H9 (cell line): Measurements from ENCODE around the gene CDC16. TPM values are rescaled to one million over a fixed set of nuclear protein-coding genes. Genes with fewer than 3 reads are reported as not detected.

Source experiments
- DNase-seq: peaks from one replicate; pipeline ENCODE4 v3.0.0-alpha.2; 2017
- H2AFZ ChIP-seq: one replicate; pipeline ENCODE4 v1.6.1; 2013; ENCODE audit warnings: mild to moderate bottlenecking, low read length, control low read depth, moderate library complexity
- H2AK5ac ChIP-seq: 2 replicates; pipeline ENCODE4 v1.6.1; 2013; ENCODE audit warnings: low read length, control low read depth, mixed read lengths; ENCODE audit not compliant: insufficient read length
- H2BK120ac ChIP-seq: one replicate; pipeline ENCODE4 v1.6.1; 2013; ENCODE audit warnings: low read depth, mild to moderate bottlenecking, low read length, control low read depth, inconsistent platforms; ENCODE audit not compliant: poor library complexity, severe bottlenecking
- H2BK12ac ChIP-seq: 2 replicates; pipeline ENCODE4 v1.6.1; 2013; ENCODE audit warnings: low read length, control low read depth, mixed read lengths, low read depth; ENCODE audit not compliant: insufficient read length
- H2BK15ac ChIP-seq: 2 replicates; pipeline ENCODE4 v1.6.1; 2013; ENCODE audit warnings: low read depth, low read length, control low read depth
- H2BK20ac ChIP-seq: one replicate; pipeline ENCODE4 v1.6.1; 2013; ENCODE audit warnings: low read depth, mild to moderate bottlenecking, low read length, control low read depth, inconsistent platforms; ENCODE audit not compliant: poor library complexity, severe bottlenecking
- H2BK5ac ChIP-seq: 2 replicates; pipeline ENCODE4 v1.6.1; 2013; ENCODE audit warnings: low read length, control low read depth, mixed read lengths; ENCODE audit not compliant: insufficient read length
- H3K14ac ChIP-seq: 2 replicates; pipeline ENCODE4 v1.6.1; 2013; ENCODE audit warnings: low read length, control low read depth; ENCODE audit not compliant: insufficient read depth
- H3K18ac ChIP-seq: 2 replicates; pipeline ENCODE4 v1.6.1; 2013; ENCODE audit warnings: low read depth, mild to moderate bottlenecking, mixed read lengths, low read length, control low read depth; ENCODE audit not compliant: insufficient read length
- H3K23ac ChIP-seq: 2 replicates; pipeline ENCODE4 v1.6.1; 2013; ENCODE audit warnings: low read length, control low read depth, mixed read lengths, low read depth; ENCODE audit not compliant: insufficient read length
- H3K23me2 ChIP-seq: 2 replicates; pipeline ENCODE4 v1.6.1; 2013; ENCODE audit warnings: low read depth, mild to moderate bottlenecking, mixed read lengths, low read length, control low read depth; ENCODE audit not compliant: insufficient read length, poor library complexity, severe bottlenecking
- H3K27ac ChIP-seq: 2 replicates; pipeline ENCODE4 v1.5.1; 2013; ENCODE audit warnings: low read length, control low read depth, mixed read lengths, low read depth; ENCODE audit not compliant: insufficient read length
- H3K27me3 ChIP-seq: 2 replicates; pipeline ENCODE4 v1.6.1; 2013; ENCODE audit warnings: low read length, control low read depth, inconsistent platforms; ENCODE audit not compliant: insufficient read depth
- H3K4ac ChIP-seq: 2 replicates; pipeline ENCODE4 v1.6.1; 2013; ENCODE audit warnings: low read depth, mild to moderate bottlenecking, control low read depth, inconsistent platforms, low read length, moderate library complexity
- H3K4me1 ChIP-seq: 2 replicates; pipeline ENCODE4 v1.6.1; 2013; ENCODE audit warnings: low read length, control low read depth, inconsistent platforms; ENCODE audit not compliant: insufficient read depth
- H3K4me2 ChIP-seq: 2 replicates; pipeline ENCODE4 v1.6.1; 2013; ENCODE audit warnings: low read length, control low read depth, mixed read lengths; ENCODE audit not compliant: insufficient read length, insufficient read depth
- H3K56ac ChIP-seq: 2 replicates; pipeline ENCODE4 v1.6.1; 2013; ENCODE audit warnings: low read depth, mild to moderate bottlenecking, mixed read lengths, low read length, control low read depth; ENCODE audit not compliant: insufficient read length
- H3K79me1 ChIP-seq: 2 replicates; pipeline ENCODE4 v1.6.1; 2013; ENCODE audit warnings: low read depth, mild to moderate bottlenecking, moderate library complexity, low read length, control low read depth, inconsistent platforms; ENCODE audit not compliant: insufficient read depth, poor library complexity, severe bottlenecking
- H3K79me2 ChIP-seq: 2 replicates; pipeline ENCODE4 v1.6.1; 2013; ENCODE audit warnings: low read length, control low read depth, inconsistent platforms; ENCODE audit not compliant: insufficient read depth
- H3K9ac ChIP-seq: 2 replicates; pipeline ENCODE4 v1.6.1; 2013; ENCODE audit warnings: low read length, control low read depth, mixed read lengths; ENCODE audit not compliant: insufficient read length; ENCODE audit errors: extremely low read depth
- H3K9me3 ChIP-seq: one replicate; pipeline ENCODE4 v1.6.1; 2013; ENCODE audit warnings: low read depth, low read length, inconsistent platforms; ENCODE audit not compliant: control insufficient read depth
- H3T11ph ChIP-seq: one replicate; pipeline ENCODE4 v1.6.1; 2013; ENCODE audit warnings: mild to moderate bottlenecking, low read length, control low read depth, inconsistent platforms
- H4K20me1 ChIP-seq: one replicate; pipeline ENCODE4 v1.6.1; 2013; ENCODE audit not compliant: control insufficient read depth, insufficient read length, insufficient read depth
- H4K5ac ChIP-seq: 2 replicates; pipeline ENCODE4 v1.6.1; 2013; ENCODE audit warnings: low read depth, mild to moderate bottlenecking, mixed read lengths, low read length, control low read depth; ENCODE audit not compliant: insufficient read length
- H4K8ac ChIP-seq: replicated peaks from 2 replicates; pipeline ENCODE4 v1.6.1; 2013; ENCODE audit warnings: low read length, control low read depth, mixed read lengths, low read depth; ENCODE audit not compliant: insufficient read length
- H4K91ac ChIP-seq: 2 replicates; pipeline ENCODE4 v1.6.1; 2013; ENCODE audit warnings: low read depth, mild to moderate bottlenecking, moderate library complexity, mixed read lengths, low read length, control low read depth; ENCODE audit not compliant: insufficient read length
- H3K27ac Mint-ChIP-seq, 3 experiments: 2 replicates in 2 of 3; 3 replicates in 1 of 3; pipeline ENCODE4 v1.8.0; 2020 to 2021; ENCODE audit warnings: mixed read lengths in 3 of 3, mild to moderate bottlenecking in 1 of 3, moderate library complexity in 1 of 3
- H3K27me3 Mint-ChIP-seq: 2 replicates; pipeline ENCODE4 v1.8.0; 2021; ENCODE audit warnings: low read depth, mild to moderate bottlenecking, moderate library complexity, mixed read lengths
- H3K36me3 Mint-ChIP-seq, 3 experiments: 2 replicates in 2 of 3; 3 replicates in 1 of 3; pipeline ENCODE4 v1.8.0; 2020 to 2021; ENCODE audit warnings: low read depth in 3 of 3, mixed read lengths in 3 of 3; ENCODE audit not compliant: insufficient read depth in 1 of 3
- H3K4me1 Mint-ChIP-seq, 2 experiments: 2 replicates each; pipeline ENCODE4 v1.8.0; 2020; ENCODE audit warnings: mixed read lengths in 2 of 2
- H3K4me3 Mint-ChIP-seq, 2 experiments: 2 replicates in 1 of 2; 3 replicates in 1 of 2; pipeline ENCODE4 v1.8.0; 2020 to 2021; ENCODE audit warnings: mild to moderate bottlenecking in 2 of 2, mixed read lengths in 2 of 2, moderate library complexity in 1 of 2
- H3K9me3 Mint-ChIP-seq, 2 experiments: 2 replicates in 1 of 2; 3 replicates in 1 of 2; pipeline ENCODE4 v1.8.0; 2020; ENCODE audit warnings: mild to moderate bottlenecking in 2 of 2, mixed read lengths in 2 of 2, moderate library complexity in 1 of 2
- WGBS: extraction: QIAGEN DNeasy Blood & Tissue Kit; methylation state at CpG from one replicate; pipeline ENCODE4 v1.1.7; 2013; ENCODE audit warnings: missing lambda C conversion rate, low lambda C conversion rate, mixed read lengths; ENCODE audit not compliant: insufficient read length; ENCODE audit errors: extremely low coverage; 5-methylcytosine and 5-hydroxymethylcytosine counted together
- total RNA-seq: library from RNA; stranded (reverse); gene quantifications from 2 replicates; pipeline ENCODE4 v1.2.1, GENCODE V29; 2021
- TF ChIP-seq, protein P1 (sequence below): fragments of 200-600 bp; sonication (generic); conservative IDR thresholded peaks from 3 replicates; pipeline ENCODE4 v1.8.0; 2021; ENCODE audit warnings: antibody characterized with exemption, mild to moderate bottlenecking

The CDC16 gene
- total RNA-seq, 1 experiment from 2014 or later = 91.9 TPM

- Histone ChIP-seq H3K56ac (no peak overlapping the region), H3K4me2 (no peak overlapping the region), H2BK15ac (no peak overlapping the region), H2BK120ac (no peak overlapping the region), H3K79me2 (no peaks in the 10 kb centered on the region), H3K27ac (no peak overlapping the region), H3K9ac (no peak overlapping the region), H2BK12ac (no peak overlapping the region), H3K14ac (no peak overlapping the region), H3K79me1 (no peaks in the 10 kb centered on the region), H3K18ac (no peak overlapping the region), H4K8ac (no peak overlapping the region), H3K4me1 (no peaks in the 10 kb centered on the region; the same call in 1 of the 2 replicates), H4K5ac (no peak overlapping the region), H2BK5ac (no peak overlapping the region), H2AK5ac (no peak overlapping the region), H3K27me3 (no peaks in the 10 kb centered on the region), H3T11ph (no peak overlapping the region), H3K4ac (no peak overlapping the region), H3K23ac (no peak overlapping the region), H2AFZ (no peak overlapping the region), H4K91ac (no peak overlapping the region), H4K20me1 (no peaks in the 10 kb centered on the region), H3K9me3 (no peaks in the 10 kb centered on the region), H3K23me2 (no peaks in the 10 kb centered on the region), H2BK20ac (no peak overlapping the region)
- DNase-seq = no peak
- Mint-ChIP-seq H3K27me3 (peaks cover 1% of the 10 kb centered on the region; the same call in 1 of the 2 replicates), H3K36me3 (peaks cover 64 to 93% (median 91%) of the 10 kb centered on the region in 3 experiments; a peak in 6 of 7 replicates), H3K9me3 (no peaks in the 10 kb centered on the region; a peak in 1 of 5 replicates), H3K4me3 (no peak overlapping the region), H3K27ac (peak overlapping the region in 1 of 3 experiments; percentile 33; a peak in 1 of 7 replicates), H3K4me1 (peaks cover 11 to 13% of the 10 kb centered on the region in 2 experiments)
- no CpG with 5 or more reads among the region's 6 CpGs for WGBS
- TF ChIP-seq, protein P1, sequence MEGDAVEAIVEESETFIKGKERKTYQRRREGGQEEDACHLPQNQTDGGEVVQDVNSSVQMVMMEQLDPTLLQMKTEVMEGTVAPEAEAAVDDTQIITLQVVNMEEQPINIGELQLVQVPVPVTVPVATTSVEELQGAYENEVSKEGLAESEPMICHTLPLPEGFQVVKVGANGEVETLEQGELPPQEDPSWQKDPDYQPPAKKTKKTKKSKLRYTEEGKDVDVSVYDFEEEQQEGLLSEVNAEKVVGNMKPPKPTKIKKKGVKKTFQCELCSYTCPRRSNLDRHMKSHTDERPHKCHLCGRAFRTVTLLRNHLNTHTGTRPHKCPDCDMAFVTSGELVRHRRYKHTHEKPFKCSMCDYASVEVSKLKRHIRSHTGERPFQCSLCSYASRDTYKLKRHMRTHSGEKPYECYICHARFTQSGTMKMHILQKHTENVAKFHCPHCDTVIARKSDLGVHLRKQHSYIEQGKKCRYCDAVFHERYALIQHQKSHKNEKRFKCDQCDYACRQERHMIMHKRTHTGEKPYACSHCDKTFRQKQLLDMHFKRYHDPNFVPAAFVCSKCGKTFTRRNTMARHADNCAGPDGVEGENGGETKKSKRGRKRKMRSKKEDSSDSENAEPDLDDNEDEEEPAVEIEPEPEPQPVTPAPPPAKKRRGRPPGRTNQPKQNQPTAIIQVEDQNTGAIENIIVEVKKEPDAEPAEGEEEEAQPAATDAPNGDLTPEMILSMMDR = no peak
These were observed 7.2 kb downstream of the CDC16 start for GRCh38 chr13:114241918-114242317.
